K562 (cell line): Measurements from ENCODE around the gene NEK1.

Experiments
- E2F4 ChIP-seq: sonication (generic); formaldehyde crosslinking; IDR thresholded peaks from 2 replicates; pipeline ENCODE4 v1.8.0; 2022; ENCODE audit warnings: mild to moderate bottlenecking, low read depth, missing genetic modification reagents
- E2F6 ChIP-seq, 2 experiments: IDR thresholded peaks; 2 replicates each; pipeline ENCODE4 v1.6.1; 2011; ENCODE audit warnings: borderline replicate concordance in 1 of 2, control low read depth in 1 of 2, low read depth in 1 of 2, low read length in 1 of 2, mild to moderate bottlenecking in 1 of 2, mixed read lengths in 1 of 2, moderate library complexity in 1 of 2; ENCODE audit not compliant: insufficient read depth in 1 of 2, insufficient read length in 1 of 2, poor library complexity in 1 of 2, severe bottlenecking in 1 of 2; ENCODE audit errors: extremely low read depth in 1 of 2
- HIVEP1 ChIP-seq: fragments of 250-450 bp; sonication (Bioruptor Pico); IDR thresholded peaks from 2 replicates; pipeline ENCODE4 v1.4.0; 2020; ENCODE audit warnings: mild to moderate bottlenecking
- JUND ChIP-seq, 2 experiments: IDR thresholded peaks; 2 replicates in 1 of 2; 3 replicates in 1 of 2; pipeline ENCODE4 v1.6.1; 2011; ENCODE audit warnings: borderline replicate concordance in 2 of 2, low read depth in 2 of 2, low read length in 2 of 2, improper control_type of control experiment in 1 of 2, missing biosample characterization in 1 of 2, missing genetic modification characterization in 1 of 2, missing genetic modification reagents in 1 of 2
- SMARCA4 ChIP-seq: fragments of 450-650 bp; IDR thresholded peaks from 2 replicates; pipeline ENCODE4 v1.6.1; 2016
- ZNF165 ChIP-seq: fragments of 250-450 bp; sonication (Bioruptor Pico); IDR thresholded peaks from 2 replicates; pipeline ENCODE4 v1.4.0; 2020; ENCODE audit warnings: borderline replicate concordance

DNA sequence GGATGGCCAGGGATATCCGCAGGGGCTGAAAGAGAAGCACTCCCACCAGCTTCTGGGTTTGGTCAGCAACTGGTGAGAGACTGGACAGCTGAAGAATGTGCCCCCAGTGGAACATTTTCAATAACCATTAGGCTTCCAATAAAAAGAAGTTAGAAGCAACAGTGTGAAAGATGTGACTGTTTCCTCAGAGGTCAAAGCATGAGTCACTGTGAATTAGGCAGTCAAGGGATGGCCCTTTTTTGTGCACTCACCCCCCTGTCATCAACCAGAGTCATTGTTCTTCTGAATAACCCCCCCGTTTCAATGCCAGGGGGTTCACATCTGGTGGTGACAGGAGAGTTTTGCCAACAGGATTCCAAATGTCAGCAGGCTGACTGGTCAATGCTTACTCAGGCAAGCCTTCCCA is 267.1 kb downstream of the NEK1 start:
- TF ChIP-seq JUND (IDR thresholded peaks at IDR 0.05; ENCODE audit: borderline replicate concordance, low read depth, low read length) (no peak), JUND (tag; IDR thresholded peaks at IDR 0.05; ENCODE audit: borderline replicate concordance, low read depth, low read length) (no peak), HIVEP1 (CRISPR knock-in tag) (no peak), E2F4 (CRISPR knock-in tag) (no peak), SMARCA4 (no peak), ZNF165 (CRISPR knock-in tag) (no peak), E2F6 (IDR thresholded peaks at IDR 0.05; ENCODE audit: borderline replicate concordance in 1 of 2, extremely low read depth in 1 of 2, insufficient read depth in 1 of 2, insufficient read length in 1 of 2, low read depth in 1 of 2, low read length in 1 of 2, poor library complexity in 1 of 2, severe bottlenecking in 1 of 2) (no peak)
